ENCODE measurements around the gene GPC4.
A peak's percentile ranks its signal among the peaks of the same experiment; 100 is the strongest.
"Not testable (repeated sequence)": the region's sequence is repeated elsewhere in the genome, so short reads cannot be mapped to it uniquely, and the experiment has no call there.

The GPC4 gene

GRCh38 chrX:133365871-133366611 is 49.2 kb downstream of the GPC4 start:
- no peak for DNase-seq

GRCh38 chrX:133364865-133365264 is 50.4 kb downstream of the GPC4 start:
- DNase-seq, result no peak

- DNase-seq, result no peak
Observed at GRCh38 chrX:133364196-133364595, 51.1 kb downstream of the GPC4 start.

- no peak for DNase-seq
Observed at GRCh38 chrX:133362538-133362937, 52.8 kb downstream of the GPC4 start.

GRCh38 chrX:133359466-133359865 is 55.8 kb downstream of the GPC4 start:
- DNase-seq, result no peak

- DNase-seq, result no peak
Observed at GRCh38 chrX:133353233-133353632, 62.1 kb downstream of the GPC4 start.

- DNase-seq, result no peak
Observed at GRCh38 chrX:133350751-133351150, 64.5 kb downstream of the GPC4 start.

GRCh38 chrX:133346026-133346425 is 69.3 kb downstream of the GPC4 start:
- no peak for DNase-seq

- no peak for DNase-seq
Observed at GRCh38 chrX:133339566-133339965, 75.7 kb downstream of the GPC4 start.

- DNase-seq, result no peak
Observed at GRCh38 chrX:133337250-133337649, 78.0 kb downstream of the GPC4 start.

GRCh38 chrX:133335027-133335426 is 80.3 kb downstream of the GPC4 start:
- peak; percentile 24 for DNase-seq

- no peak for DNase-seq
Observed at GRCh38 chrX:133333154-133333750, 82.0 kb downstream of the GPC4 start.

- DNase-seq, result no peak
Observed at GRCh38 chrX:133332737-133333136, 82.6 kb downstream of the GPC4 start.

- DNase-seq, result no peak
Observed at GRCh38 chrX:133330956-133331355, 84.3 kb downstream of the GPC4 start.

- DNase-seq, result no peak
Observed at GRCh38 chrX:133325422-133325821, 89.9 kb downstream of the GPC4 start.

GRCh38 chrX:133323431-133323830 is 91.9 kb downstream of the GPC4 start:
- no peak for DNase-seq

GRCh38 chrX:133322269-133322668 is 93.0 kb downstream of the GPC4 start:
- DNase-seq, result not testable (repeated sequence)

GRCh38 chrX:133321451-133321850 is 93.8 kb downstream of the GPC4 start:
- DNase-seq, result no peak

- no peak for DNase-seq
Observed at GRCh38 chrX:133314281-133314680, 101.0 kb downstream of the GPC4 start.

GRCh38 chrX:133308499-133308897 is 106.8 kb downstream of the GPC4 start:
- peak; percentile 14 for DNase-seq

GRCh38 chrX:133307637-133308498 is 107.4 kb downstream of the GPC4 start:
- DNase-seq, result peak; percentile 40

GRCh38 chrX:133307094-133307493 is 108.2 kb downstream of the GPC4 start:
- DNase-seq, result no peak

- DNase-seq, result no peak
Observed at GRCh38 chrX:133306316-133306715, 109.0 kb downstream of the GPC4 start.

- DNase-seq, result no peak
Observed at GRCh38 chrX:133305348-133305747, 109.9 kb downstream of the GPC4 start.
